Endothelial cell (in vitro differentiated cells): ENCODE measurements around the gene SACS. TPM values are rescaled to one million over a fixed set of nuclear protein-coding genes. Genes with fewer than 3 reads are reported as not detected.

ENCODE experiments used
- DNase-seq: peaks from one replicate; pipeline ENCODE4 v3.0.0; 2021; ENCODE audit warnings: low spot score
- H3K27ac Mint-ChIP-seq: one replicate; pipeline ENCODE4 v1.8.0; 2021; ENCODE audit warnings: mixed read lengths, inconsistent platforms; ENCODE audit not compliant: unreplicated experiment
- H3K27me3 Mint-ChIP-seq: one replicate; pipeline ENCODE4 v1.8.0; 2021; ENCODE audit warnings: mild to moderate bottlenecking, moderate library complexity, mixed read lengths, inconsistent platforms; ENCODE audit not compliant: unreplicated experiment
- H3K36me3 Mint-ChIP-seq: one replicate; pipeline ENCODE4 v1.8.0; 2021; ENCODE audit warnings: mild to moderate bottlenecking, low read depth, mixed read lengths, inconsistent platforms; ENCODE audit not compliant: unreplicated experiment
- H3K4me1 Mint-ChIP-seq: one replicate; pipeline ENCODE4 v1.8.0; 2021; ENCODE audit warnings: mild to moderate bottlenecking, mixed read lengths, inconsistent platforms; ENCODE audit not compliant: unreplicated experiment
- H3K4me3 Mint-ChIP-seq: one replicate; pipeline ENCODE4 v1.8.0; 2021; ENCODE audit warnings: mild to moderate bottlenecking, mixed read lengths, inconsistent platforms; ENCODE audit not compliant: unreplicated experiment
- H3K9me3 Mint-ChIP-seq: one replicate; pipeline ENCODE4 v1.8.0; 2021; ENCODE audit warnings: mixed read lengths, inconsistent platforms; ENCODE audit not compliant: unreplicated experiment
- total RNA-seq: library from RNA; stranded (reverse); fragmentation: NEBNext Ultra II Directional; extraction: Animal tissue kit (Norgen Biotek cat#: 25700); gene quantifications from one replicate; pipeline ENCODE4 v1.2.1, GENCODE V29; 2021; ENCODE audit not compliant: unreplicated experiment
- TF ChIP-seq, protein P1 (sequence below): fragments of 200-600 bp; sonication (generic); IDR thresholded peaks from one replicate; pipeline ENCODE4 v1.5.0; 2021; ENCODE audit warnings: antibody characterized with exemption; ENCODE audit not compliant: unreplicated experiment

Gene SACS
- total RNA-seq, 1 donor from 2014 or later, result 45.8 TPM

- Mint-ChIP-seq H3K27ac (no peak overlapping the region), H3K27me3 (peaks cover 3% of the 10 kb centered on the region), H3K9me3 (no peaks in the 10 kb centered on the region), H3K4me1 (peaks cover 12% of the 10 kb centered on the region), H3K4me3 (peak overlapping the region; percentile 28), H3K36me3 (peaks cover 26% of the 10 kb centered on the region)
- DNase-seq, result no peak
- TF ChIP-seq, protein P1, sequence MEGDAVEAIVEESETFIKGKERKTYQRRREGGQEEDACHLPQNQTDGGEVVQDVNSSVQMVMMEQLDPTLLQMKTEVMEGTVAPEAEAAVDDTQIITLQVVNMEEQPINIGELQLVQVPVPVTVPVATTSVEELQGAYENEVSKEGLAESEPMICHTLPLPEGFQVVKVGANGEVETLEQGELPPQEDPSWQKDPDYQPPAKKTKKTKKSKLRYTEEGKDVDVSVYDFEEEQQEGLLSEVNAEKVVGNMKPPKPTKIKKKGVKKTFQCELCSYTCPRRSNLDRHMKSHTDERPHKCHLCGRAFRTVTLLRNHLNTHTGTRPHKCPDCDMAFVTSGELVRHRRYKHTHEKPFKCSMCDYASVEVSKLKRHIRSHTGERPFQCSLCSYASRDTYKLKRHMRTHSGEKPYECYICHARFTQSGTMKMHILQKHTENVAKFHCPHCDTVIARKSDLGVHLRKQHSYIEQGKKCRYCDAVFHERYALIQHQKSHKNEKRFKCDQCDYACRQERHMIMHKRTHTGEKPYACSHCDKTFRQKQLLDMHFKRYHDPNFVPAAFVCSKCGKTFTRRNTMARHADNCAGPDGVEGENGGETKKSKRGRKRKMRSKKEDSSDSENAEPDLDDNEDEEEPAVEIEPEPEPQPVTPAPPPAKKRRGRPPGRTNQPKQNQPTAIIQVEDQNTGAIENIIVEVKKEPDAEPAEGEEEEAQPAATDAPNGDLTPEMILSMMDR, result no peak
Measured at GRCh38 chr13:23372264-23372906, 61.1 kb downstream of the SACS start.

- H3K36me3 Mint-ChIP-seq, result peaks cover 48% of the 10 kb centered on the region
Measured at GRCh38 chr13:23367907-23368306, 65.6 kb downstream of the SACS start.

GRCh38 chr13:23365652-23366051, 67.8 kb downstream of the SACS start:
- no peaks in the 10 kb centered on the region for H3K9me3 Mint-ChIP-seq
- peaks cover 40% of the 10 kb centered on the region for H3K36me3 Mint-ChIP-seq
- no peak overlapping the region for H3K4me3 Mint-ChIP-seq
- no peak for DNase-seq
- no peaks in the 10 kb centered on the region for H3K27me3 Mint-ChIP-seq
- no peaks in the 10 kb centered on the region for H3K4me1 Mint-ChIP-seq
- TF ChIP-seq, protein P1, result no peak
- peak overlapping the region; percentile 42 for H3K27ac Mint-ChIP-seq

More at GRCh38 chr13:23367907-23368306, 65.6 kb downstream of the SACS start:
- peaks cover 4% of the 10 kb centered on the region for H3K4me1 Mint-ChIP-seq
- H3K9me3 Mint-ChIP-seq, result no peaks in the 10 kb centered on the region
- TF ChIP-seq, protein P1, result no peak
- no peak for DNase-seq
- H3K27me3 Mint-ChIP-seq, result no peaks in the 10 kb centered on the region
- no peak overlapping the region for H3K4me3 Mint-ChIP-seq
- no peak overlapping the region for H3K27ac Mint-ChIP-seq

DNA sequence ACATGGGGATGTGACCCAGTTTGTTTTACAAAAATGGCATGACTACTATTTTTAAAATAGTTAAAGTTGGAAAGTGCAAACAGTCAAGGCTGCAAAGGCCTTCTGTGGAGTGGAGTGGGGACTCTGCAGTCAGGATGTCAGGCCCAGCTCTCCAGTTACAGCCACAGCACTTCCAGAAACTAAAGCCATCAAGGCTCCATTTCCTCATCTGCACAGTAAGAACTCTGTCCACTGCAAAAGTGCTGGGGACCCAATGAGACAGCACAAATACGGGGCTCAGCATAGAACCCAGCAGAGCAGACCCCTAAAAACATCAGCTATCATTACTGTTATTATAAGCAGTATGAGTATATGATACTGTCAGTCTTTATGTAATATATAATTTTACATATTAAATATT, 73.6 kb downstream of the SACS start:
- Mint-ChIP-seq H3K4me3 (no peak overlapping the region), H3K9me3 (no peaks in the 10 kb centered on the region), H3K36me3 (peaks cover 19% of the 10 kb centered on the region), H3K27me3 (no peaks in the 10 kb centered on the region), H3K4me1 (no peaks in the 10 kb centered on the region), H3K27ac (no peak overlapping the region)
- TF ChIP-seq, protein P1, result no peak
- no peak for DNase-seq

GRCh38 chr13:23357349-23357748, 76.2 kb downstream of the SACS start:
- no peak for DNase-seq
- Mint-ChIP-seq H3K4me1 (no peaks in the 10 kb centered on the region), H3K27me3 (no peaks in the 10 kb centered on the region), H3K9me3 (no peaks in the 10 kb centered on the region), H3K27ac (no peak overlapping the region), H3K4me3 (no peak overlapping the region), H3K36me3 (peaks cover 18% of the 10 kb centered on the region)
- TF ChIP-seq, protein P1, result no peak
